HFFc6 (cell line): Measurements from ENCODE around the gene LTA. TPM values are rescaled to one million over a fixed set of nuclear protein-coding genes. Genes with fewer than 3 reads are reported as not detected.
A peak's percentile ranks its signal among the peaks of the same experiment; 100 is the strongest.

Experiments
- DNase-seq: peaks from one replicate; pipeline ENCODE4 v3.0.0-alpha.2; 2018
- H3K27ac Mint-ChIP-seq: 2 replicates; pipeline ENCODE4 v1.8.0; 2020; ENCODE audit warnings: mild to moderate bottlenecking, mixed read lengths
- H3K27me3 Mint-ChIP-seq: 2 replicates; pipeline ENCODE4 v1.8.0; 2021; ENCODE audit warnings: mild to moderate bottlenecking, moderate library complexity, mixed read lengths; ENCODE audit not compliant: insufficient read depth
- H3K36me3 Mint-ChIP-seq: 2 replicates; pipeline ENCODE4 v1.8.0; 2021; ENCODE audit warnings: low read depth, mixed read lengths
- H3K4me1 Mint-ChIP-seq: 2 replicates; pipeline ENCODE4 v1.8.0; 2020; ENCODE audit warnings: low read depth, mixed read lengths
- H3K4me3 Mint-ChIP-seq: 2 replicates; pipeline ENCODE4 v1.8.0; 2020; ENCODE audit warnings: mild to moderate bottlenecking, moderate library complexity, mixed read lengths
- H3K9me3 Mint-ChIP-seq: 2 replicates; pipeline ENCODE4 v1.8.0; 2020; ENCODE audit warnings: mild to moderate bottlenecking, mixed read lengths
- CTCF ChIP-seq: fragments of 200-600 bp; sonication (generic); IDR thresholded peaks from 2 replicates; pipeline ENCODE4 v1.5.0; 2021; ENCODE audit warnings: antibody characterized with exemption, mild to moderate bottlenecking
- total RNA-seq, 6 experiments: library from RNA; stranded (reverse); fragmentation: NEBNext Ultra II Directional; extraction: Animal tissue kit (Norgen Biotek cat#: 25700); gene quantifications; 2 replicates in 1 of 6; 3 replicates in 5 of 6; pipeline ENCODE4 v1.2.3, GENCODE V29; 2021

The LTA gene
- total RNA-seq, 6 experiments from 2014 or later = not detected

GRCh38 chr6:31529329-31530150 lies 42.5 kb upstream of the LTA start:
- no peaks in the 10 kb centered on the region for H3K9me3 Mint-ChIP-seq
- peaks cover 8% of the 10 kb centered on the region for H3K27me3 Mint-ChIP-seq
- H3K4me1 Mint-ChIP-seq = peaks cover 42% of the 10 kb centered on the region
- peak overlapping the region; percentile 42 for H3K27ac Mint-ChIP-seq
- TF ChIP-seq CTCF = no peak
- no peak for DNase-seq
- H3K36me3 Mint-ChIP-seq = peaks cover 35% of the 10 kb centered on the region
- H3K4me3 Mint-ChIP-seq = no peak overlapping the region

GRCh38 chr6:31530659-31531058 lies 41.4 kb upstream of the LTA start:
- Mint-ChIP-seq H3K27me3 (peaks cover 8% of the 10 kb centered on the region), H3K9me3 (no peaks in the 10 kb centered on the region), H3K36me3 (peaks cover 45% of the 10 kb centered on the region), H3K4me3 (no peak overlapping the region), H3K27ac (peak overlapping the region; percentile 51), H3K4me1 (peaks cover 40% of the 10 kb centered on the region)
- no peak for TF ChIP-seq CTCF
- DNase-seq = no peak

GRCh38 chr6:31531162-31531561 lies 40.9 kb upstream of the LTA start:
- Mint-ChIP-seq H3K9me3 (no peaks in the 10 kb centered on the region), H3K27me3 (peaks cover 8% of the 10 kb centered on the region), H3K4me3 (no peak overlapping the region), H3K27ac (no peak overlapping the region), H3K4me1 (peaks cover 34% of the 10 kb centered on the region), H3K36me3 (peaks cover 50% of the 10 kb centered on the region)
- no peak for DNase-seq
- no peak for TF ChIP-seq CTCF

GRCh38 chr6:31531771-31532643 lies 40.1 kb upstream of the LTA start:
- TF ChIP-seq CTCF = no peak
- peaks cover 8% of the 10 kb centered on the region for H3K27me3 Mint-ChIP-seq
- H3K4me1 Mint-ChIP-seq = peaks cover 27% of the 10 kb centered on the region
- no peak overlapping the region; the same call in 1 of the 2 replicates for H3K4me3 Mint-ChIP-seq
- H3K27ac Mint-ChIP-seq = peak overlapping the region; percentile 42; the same call in 1 of the 2 replicates
- no peaks in the 10 kb centered on the region for H3K9me3 Mint-ChIP-seq
- DNase-seq = no peak
- peaks cover 56% of the 10 kb centered on the region for H3K36me3 Mint-ChIP-seq

GRCh38 chr6:31532644-31533454 lies 39.2 kb upstream of the LTA start:
- H3K4me1 Mint-ChIP-seq = peaks cover 21% of the 10 kb centered on the region; the same call in 1 of the 2 replicates
- H3K27ac Mint-ChIP-seq = peak overlapping the region; percentile 69
- peaks cover 56% of the 10 kb centered on the region for H3K36me3 Mint-ChIP-seq
- H3K9me3 Mint-ChIP-seq = no peaks in the 10 kb centered on the region
- TF ChIP-seq CTCF = no peak
- H3K4me3 Mint-ChIP-seq = no peak overlapping the region; the same call in 1 of the 2 replicates
- peaks cover 8% of the 10 kb centered on the region for H3K27me3 Mint-ChIP-seq
- no peak for DNase-seq
